ENCODE measurements around the gene HADH. TPM values are rescaled to one million over a fixed set of nuclear protein-coding genes. Genes with fewer than 3 reads are reported as not detected.
"Not testable (repeated sequence)": the region's sequence is repeated elsewhere in the genome, so short reads cannot be mapped to it uniquely, and the experiment has no call there.

HADH gene
- total and polyA plus RNA-seq, 4 experiments from 2014 or later, result 20.0 to 41.8 (median 27.9) TPM

DNA sequence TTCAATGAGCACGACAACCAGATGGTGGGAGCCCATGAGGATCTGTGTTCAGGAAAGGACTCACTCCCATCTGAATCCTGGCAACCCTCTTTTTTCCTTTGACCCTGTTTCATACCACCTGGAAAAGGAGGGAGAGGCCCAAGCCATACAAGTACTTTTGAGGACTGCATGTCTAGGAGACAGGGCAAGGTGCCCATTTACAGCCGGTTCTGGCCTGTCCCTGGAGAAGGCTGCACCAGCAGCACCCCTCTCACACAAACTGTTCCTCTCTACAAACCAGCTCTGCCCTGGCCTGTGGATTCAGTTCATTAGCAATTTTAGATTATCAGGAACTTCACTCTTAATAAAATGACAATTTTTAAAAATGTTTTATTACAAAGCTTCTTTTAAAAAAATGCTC lies 57.5 kb downstream of the HADH start:
- Mint-ChIP-seq H3K27me3 (no peaks in the 10 kb centered on the region), H3K36me3 (peaks cover 35 to 54% of the 10 kb centered on the region in 2 donors), H3K9me3 (peaks cover 0 to 6% (median 0%) of the 10 kb centered on the region in 8 donors), H3K27ac (peak overlapping the region in 2 of 7 donors; percentile 64 to 82), H3K4me3 (no peak overlapping the region), H3K4me1 (peaks cover 38 to 75% (median 62%) of the 10 kb centered on the region in 4 donors)
- Histone ChIP-seq H3K4me3 (ENCODE audit: low read length in 2 of 2) (no peak overlapping the region), H3K9me3 (ENCODE audit: control insufficient read depth in 1 of 2, low read length in 2 of 2) (no peaks in the 10 kb centered on the region), H3K4me1 (ENCODE audit: insufficient read depth, low read length) (peaks cover 41% of the 10 kb centered on the region), H3K27ac (ENCODE audit: low read depth, low read length) (no peak overlapping the region), H3K27me3 (ENCODE audit: insufficient read depth, low read length) (no peaks in the 10 kb centered on the region), H3K36me3 (ENCODE audit: insufficient read depth, low read length) (peaks cover 23% of the 10 kb centered on the region)
- no peak for DNase-seq
- intact Hi-C loops (cut with micrococcal nuclease), result no loop called here
- ChIA-PET CTCF (ENCODE audit: partially characterized antibody) (interaction anchor here (2.6 kb wide), 1 partner anchor 134 kb away, joined by 7 read pairs; no protein-coding TSS in a partner anchor), POLR2A (ENCODE audit: partially characterized antibody) (interaction anchor here (1.4 to 1.5 kb wide), 2 partner anchors 12 to 573 kb away, joined by 4 to 5 read pairs; partner anchors contain the start of gene RPL34)

- Histone ChIP-seq H3K36me3 (ENCODE audit: insufficient read depth, low read length) (peaks cover 32% of the 10 kb centered on the region), H3K4me1 (ENCODE audit: insufficient read depth, low read length) (peaks cover 50% of the 10 kb centered on the region)
- intact Hi-C loops (cut with micrococcal nuclease), result no loop called here
These were observed 58.5 kb downstream of the HADH start for GRCh38 chr4:108048157-108048556.

DNA sequence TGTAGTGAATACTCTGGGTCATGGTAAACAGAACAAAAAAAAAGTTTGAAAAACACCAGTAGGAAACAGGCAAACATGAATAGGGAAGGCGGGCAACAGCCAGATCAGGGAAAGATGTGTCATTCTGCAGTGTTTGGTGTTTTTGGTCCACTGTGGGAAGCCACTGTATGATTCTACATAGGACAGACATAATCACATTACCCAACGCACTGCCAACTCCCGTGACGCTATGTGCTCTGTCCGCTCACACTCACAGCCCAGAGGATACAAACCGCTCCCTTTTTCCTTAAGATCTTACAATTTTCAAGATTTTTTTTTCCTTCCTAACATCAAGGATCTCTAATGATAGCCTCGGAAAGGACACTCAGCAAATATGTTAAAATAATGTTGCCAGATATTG lies 59.3 kb downstream of the HADH start:
- Histone ChIP-seq H3K27ac (ENCODE audit: low read depth, low read length) (peak overlapping the region; percentile 50), H3K36me3 (ENCODE audit: insufficient read depth, low read length) (peaks cover 38% of the 10 kb centered on the region), H3K4me3 (ENCODE audit: low read length in 2 of 2) (peak overlapping the region in 1 of 2 donors; percentile 37), H3K9me3 (ENCODE audit: control insufficient read depth in 1 of 2, low read length in 2 of 2) (no peaks in the 10 kb centered on the region), H3K27me3 (ENCODE audit: insufficient read depth, low read length) (no peaks in the 10 kb centered on the region), H3K4me1 (ENCODE audit: insufficient read depth, low read length) (peaks cover 58% of the 10 kb centered on the region)
- DNase-seq, result no peak
- Mint-ChIP-seq H3K4me3 (peak overlapping the region; percentile 89 to 98 (median 90)), H3K36me3 (peaks cover 44 to 72% of the 10 kb centered on the region in 2 donors), H3K27ac (peak overlapping the region; percentile 95 to 98 (median 96)), H3K9me3 (peaks cover 0 to 2% (median 0%) of the 10 kb centered on the region in 8 donors), H3K27me3 (no peaks in the 10 kb centered on the region), H3K4me1 (peaks cover 44 to 83% (median 72%) of the 10 kb centered on the region in 4 donors)
- CTCF ChIA-PET (ENCODE audit: partially characterized antibody), result interaction anchor here (2.6 kb wide), 1 partner anchor 132 kb away, joined by 7 read pairs; no protein-coding TSS in a partner anchor
- POLR2A ChIA-PET (ENCODE audit: partially characterized antibody), result interaction anchor here (0.9 to 1.5 kb wide), 4 partner anchors 8 to 118 kb away, joined by 3 to 5 read pairs (median 3); no protein-coding TSS in a partner anchor
- intact Hi-C loops (cut with micrococcal nuclease), result no loop called here

More at GRCh38 chr4:108048157-108048556, 58.5 kb downstream of the HADH start:
- H3K9me3 Mint-ChIP-seq, result peaks cover 0 to 3% (median 0%) of the 10 kb centered on the region in 8 donors
- peaks cover 38 to 64% of the 10 kb centered on the region in 2 donors for H3K36me3 Mint-ChIP-seq
- peak overlapping the region in 1 of 8 donors; percentile 4 for H3K4me3 Mint-ChIP-seq
- H3K9me3 ChIP-seq (ENCODE audit: control insufficient read depth in 1 of 2, low read length in 2 of 2), result no peaks in the 10 kb centered on the region
- ChIA-PET CTCF (ENCODE audit: partially characterized antibody) (interaction anchor here (1.1 to 2.6 kb wide), 2 partner anchors 29 to 133 kb away, joined by 5 to 7 read pairs; no protein-coding TSS in a partner anchor), POLR2A (ENCODE audit: partially characterized antibody) (interaction anchor here (0.9 to 1.5 kb wide), 4 partner anchors 9 to 572 kb away, joined by 3 to 5 read pairs (median 4); partner anchors contain the start of gene RPL34)
- no peak for DNase-seq
- no peaks in the 10 kb centered on the region for H3K27me3 ChIP-seq (ENCODE audit: insufficient read depth, low read length)
- no peaks in the 10 kb centered on the region for H3K27me3 Mint-ChIP-seq
- peaks cover 43 to 85% (median 70%) of the 10 kb centered on the region in 4 donors for H3K4me1 Mint-ChIP-seq
- peak overlapping the region in 1 of 7 donors; percentile 73 for H3K27ac Mint-ChIP-seq
- H3K4me3 ChIP-seq (ENCODE audit: low read length in 2 of 2), result no peak overlapping the region
- no peak overlapping the region for H3K27ac ChIP-seq (ENCODE audit: low read depth, low read length)

DNA sequence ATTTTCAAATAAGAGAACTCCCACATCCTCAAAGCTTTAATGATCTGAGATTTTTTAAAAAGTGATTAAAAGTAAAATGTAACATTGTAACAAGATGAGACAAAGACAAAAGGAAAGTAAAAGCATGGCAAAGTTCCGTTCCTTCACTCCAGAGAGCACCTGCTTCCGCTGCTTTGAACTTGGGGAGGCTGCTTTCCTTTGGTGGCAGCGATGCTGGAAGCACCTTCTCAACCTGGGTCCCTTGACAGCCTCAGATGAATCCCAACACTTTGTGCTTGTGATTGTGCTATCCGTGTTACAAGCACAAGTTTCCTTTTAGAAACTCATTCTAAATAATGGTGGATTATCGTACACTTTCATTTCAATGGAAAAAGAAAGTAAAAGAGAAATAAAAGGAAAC lies 59.7 kb downstream of the HADH start:
- Histone ChIP-seq H3K27me3 (ENCODE audit: insufficient read depth, low read length) (no peaks in the 10 kb centered on the region), H3K4me1 (ENCODE audit: insufficient read depth, low read length) (peaks cover 61% of the 10 kb centered on the region), H3K4me3 (ENCODE audit: low read length in 2 of 2) (peak overlapping the region in 1 of 2 donors; percentile 37), H3K9me3 (ENCODE audit: control insufficient read depth in 1 of 2, low read length in 2 of 2) (no peaks in the 10 kb centered on the region), H3K27ac (ENCODE audit: low read depth, low read length) (peak overlapping the region; percentile 50), H3K36me3 (ENCODE audit: insufficient read depth, low read length) (peaks cover 42% of the 10 kb centered on the region)
- Mint-ChIP-seq H3K36me3 (peaks cover 46 to 76% of the 10 kb centered on the region in 2 donors), H3K9me3 (peaks cover 0 to 2% (median 0%) of the 10 kb centered on the region in 8 donors), H3K4me1 (peaks cover 44 to 83% (median 72%) of the 10 kb centered on the region in 4 donors), H3K4me3 (peak overlapping the region; percentile 89 to 98 (median 90)), H3K27me3 (no peaks in the 10 kb centered on the region), H3K27ac (peak overlapping the region; percentile 95 to 98 (median 96))
- peak; percentile 34 to 67 (median 43) for DNase-seq
- intact Hi-C loops (cut with micrococcal nuclease), result no loop called here
- POLR2A ChIA-PET (ENCODE audit: partially characterized antibody), result interaction anchor here (0.9 to 1.5 kb wide), 3 partner anchors 8 to 117 kb away, joined by 3 to 5 read pairs (median 3); no protein-coding TSS in a partner anchor
- CTCF ChIA-PET (ENCODE audit: partially characterized antibody), result no interaction called here

GRCh38 chr4:108050166-108051111 lies 60.8 kb downstream of the HADH start:
- ChIA-PET CTCF (ENCODE audit: partially characterized antibody) (interaction anchor here (1.1 to 1.6 kb wide), 3 partner anchors 8 to 68 kb away, joined by 3 read pairs; no protein-coding TSS in a partner anchor), POLR2A (ENCODE audit: partially characterized antibody) (interaction anchor here (0.9 to 1.4 kb wide), 6 partner anchors 15 to 116 kb away, joined by 3 read pairs; no protein-coding TSS in a partner anchor)
- Histone ChIP-seq H3K27ac (ENCODE audit: low read depth, low read length) (peak overlapping the region; percentile 50), H3K4me3 (ENCODE audit: low read length in 2 of 2) (peak overlapping the region in 1 of 2 donors; percentile 37), H3K4me1 (ENCODE audit: insufficient read depth, low read length) (peaks cover 64% of the 10 kb centered on the region), H3K36me3 (ENCODE audit: insufficient read depth, low read length) (peaks cover 43% of the 10 kb centered on the region)
- H3K9me3 Mint-ChIP-seq; H3K27me3 Mint-ChIP-seq; H3K9me3 ChIP-seq (ENCODE audit: control insufficient read depth in 1 of 2, low read length in 2 of 2); H3K27me3 ChIP-seq (ENCODE audit: insufficient read depth, low read length); DNase-seq: not testable (repeated sequence)
- Mint-ChIP-seq H3K27ac (peak overlapping the region; percentile 95 to 98 (median 96)), H3K4me1 (peaks cover 39 to 76% (median 65%) of the 10 kb centered on the region in 4 donors), H3K4me3 (peak overlapping the region; percentile 89 to 98 (median 90)), H3K36me3 (peaks cover 45 to 77% of the 10 kb centered on the region in 2 donors)
- intact Hi-C loops (cut with micrococcal nuclease), result loop anchor here (2.0 kb wide), 1 partner anchor 14 kb away; no protein-coding TSS in a partner anchor

GRCh38 chr4:108051343-108051742 lies 61.7 kb downstream of the HADH start:
- Mint-ChIP-seq H3K9me3 (peaks cover 0 to 2% (median 0%) of the 10 kb centered on the region in 8 donors), H3K4me1 (peaks cover 38 to 76% (median 67%) of the 10 kb centered on the region in 4 donors), H3K27me3 (no peaks in the 10 kb centered on the region), H3K27ac (peak overlapping the region in 6 of 7 donors; percentile 70 to 96 (median 86)), H3K4me3 (peak overlapping the region in 5 of 8 donors; percentile 1 to 95 (median 29)), H3K36me3 (peaks cover 36 to 78% of the 10 kb centered on the region in 2 donors)
- H3K9me3 ChIP-seq (ENCODE audit: control insufficient read depth in 1 of 2, low read length in 2 of 2), result no peaks in the 10 kb centered on the region
- intact Hi-C loops (cut with micrococcal nuclease), result loop anchor here (2.0 kb wide), 1 partner anchor 15 kb away; no protein-coding TSS in a partner anchor
- ChIA-PET CTCF (ENCODE audit: partially characterized antibody) (interaction anchor here (1.6 kb wide), 1 partner anchor 67 kb away, joined by 3 read pairs; no protein-coding TSS in a partner anchor), POLR2A (ENCODE audit: partially characterized antibody) (interaction anchor here (1.3 kb wide), 1 partner anchor 64 kb away, joined by 3 read pairs; no protein-coding TSS in a partner anchor)
- no peaks in the 10 kb centered on the region for H3K27me3 ChIP-seq (ENCODE audit: insufficient read depth, low read length)
- peaks cover 73% of the 10 kb centered on the region for H3K4me1 ChIP-seq (ENCODE audit: insufficient read depth, low read length)
- peaks cover 43% of the 10 kb centered on the region for H3K36me3 ChIP-seq (ENCODE audit: insufficient read depth, low read length)
- H3K4me3 ChIP-seq (ENCODE audit: low read length in 2 of 2), result no peak overlapping the region
- H3K27ac ChIP-seq (ENCODE audit: low read depth, low read length), result peak overlapping the region; percentile 50
- no peak for DNase-seq

Measured in CD4-positive, alpha-beta memory T cell (primary cell).